ENCODE data around the gene TMC8. TPM values are rescaled to one million over a fixed set of nuclear protein-coding genes. Genes with fewer than 3 reads are reported as not detected.

TMC8 gene
- total RNA-seq, 2 experiments from 2014 or later, result 258 to 278 TPM

GRCh38 chr17:78101112-78101511 lies 29.5 kb upstream of the TMC8 start:
- ChIA-PET CTCF (interaction anchor here (0.6 to 1.6 kb wide), 2 partner anchors 10 to 16 kb away, joined by 4 to 5 read pairs; no protein-coding TSS in a partner anchor), POLR2A (interaction anchor here (0.5 to 1.3 kb wide), 2 partner anchors 9 to 30 kb away, joined by 3 read pairs; no protein-coding TSS in a partner anchor)
- no peaks in the 10 kb centered on the region for H3K27me3 Mint-ChIP-seq (ENCODE audit: low read depth)
- no peak overlapping the region for H3K27ac Mint-ChIP-seq
- ATAC-seq (no peak), DNase-seq (no peak)
- no peaks in the 10 kb centered on the region for H3K4me1 Mint-ChIP-seq (ENCODE audit: low read depth)
- H3K9me3 Mint-ChIP-seq (ENCODE audit: insufficient read depth), result no peaks in the 10 kb centered on the region
- H3K36me3 Mint-ChIP-seq (ENCODE audit: low read depth), result peaks cover 58% of the 10 kb centered on the region
- no peak overlapping the region for H3K4me3 Mint-ChIP-seq

GRCh38 chr17:78101542-78101941 lies 29.0 kb upstream of the TMC8 start:
- Mint-ChIP-seq H3K9me3 (ENCODE audit: insufficient read depth) (no peaks in the 10 kb centered on the region), H3K27ac (no peak overlapping the region)
- CTCF ChIA-PET, result interaction anchor here (0.6 to 1.6 kb wide), 2 partner anchors 10 to 16 kb away, joined by 4 to 5 read pairs; no protein-coding TSS in a partner anchor

DNA sequence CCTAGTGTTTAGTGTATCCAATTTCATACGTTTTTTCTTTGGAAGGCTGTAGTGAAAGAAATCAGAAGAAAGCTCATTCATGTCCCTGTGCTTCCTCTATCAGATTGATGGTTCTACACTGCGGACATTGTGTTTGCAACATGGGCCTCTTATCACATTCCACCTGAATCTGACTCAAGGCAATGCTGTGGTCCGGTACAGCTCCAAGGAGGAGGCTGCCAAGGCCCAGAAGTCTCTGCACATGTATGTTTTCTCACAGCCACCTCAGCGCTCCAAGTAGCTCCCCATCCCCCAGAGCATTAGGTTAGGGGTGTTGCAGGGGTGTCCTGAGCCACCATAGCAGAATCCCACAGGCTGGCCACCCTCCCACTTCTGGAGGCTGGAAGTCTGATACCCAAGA lies 27.3 kb upstream of the TMC8 start:
- Mint-ChIP-seq H3K9me3 (ENCODE audit: insufficient read depth) (no peaks in the 10 kb centered on the region), H3K27ac (no peak overlapping the region), H3K36me3 (ENCODE audit: low read depth) (peaks cover 52% of the 10 kb centered on the region), H3K4me1 (ENCODE audit: low read depth) (peaks cover 2% of the 10 kb centered on the region), H3K4me3 (no peak overlapping the region), H3K27me3 (ENCODE audit: low read depth) (no peaks in the 10 kb centered on the region)
- ChIA-PET POLR2A (no interaction called here), CTCF (no interaction called here)
- ATAC-seq (no peak), DNase-seq (no peak)

More at GRCh38 chr17:78101542-78101941, 29.0 kb upstream of the TMC8 start:
- Mint-ChIP-seq H3K4me1 (ENCODE audit: low read depth) (no peaks in the 10 kb centered on the region), H3K27me3 (ENCODE audit: low read depth) (no peaks in the 10 kb centered on the region), H3K36me3 (ENCODE audit: low read depth) (peaks cover 54% of the 10 kb centered on the region), H3K4me3 (no peak overlapping the region)
- POLR2A ChIA-PET, result interaction anchor here (0.5 to 1.3 kb wide), 2 partner anchors 9 to 30 kb away, joined by 3 read pairs; no protein-coding TSS in a partner anchor
- ATAC-seq (no peak), DNase-seq (no peak)

- ATAC-seq (no peak), DNase-seq (no peak)
- Mint-ChIP-seq H3K36me3 (ENCODE audit: low read depth) (peaks cover 50% of the 10 kb centered on the region), H3K27me3 (ENCODE audit: low read depth) (no peaks in the 10 kb centered on the region), H3K9me3 (ENCODE audit: insufficient read depth) (no peaks in the 10 kb centered on the region), H3K4me3 (no peak overlapping the region), H3K27ac (no peak overlapping the region), H3K4me1 (ENCODE audit: low read depth) (peaks cover 2% of the 10 kb centered on the region)
- ChIA-PET CTCF (no interaction called here), POLR2A (no interaction called here)
Observed at GRCh38 chr17:78104540-78104941, 26.0 kb upstream of the TMC8 start.

GRCh38 chr17:78105101-78105500 lies 25.5 kb upstream of the TMC8 start:
- Mint-ChIP-seq H3K27me3 (ENCODE audit: low read depth) (no peaks in the 10 kb centered on the region), H3K27ac (no peak overlapping the region), H3K36me3 (ENCODE audit: low read depth) (peaks cover 46% of the 10 kb centered on the region), H3K9me3 (ENCODE audit: insufficient read depth) (no peaks in the 10 kb centered on the region), H3K4me3 (no peak overlapping the region), H3K4me1 (ENCODE audit: low read depth) (peaks cover 2% of the 10 kb centered on the region)
- CTCF ChIA-PET, result no interaction called here
- POLR2A ChIA-PET, result no interaction called here
- DNase-seq, result no peak
- no peak for ATAC-seq

GRCh38 chr17:78105551-78105950 lies 25.0 kb upstream of the TMC8 start:
- POLR2A ChIA-PET, result no interaction called here
- no peak for ATAC-seq
- H3K4me1 Mint-ChIP-seq (ENCODE audit: low read depth), result peaks cover 2% of the 10 kb centered on the region
- no peak overlapping the region for H3K27ac Mint-ChIP-seq
- DNase-seq, result no peak
- H3K4me3 Mint-ChIP-seq, result no peak overlapping the region
- H3K36me3 Mint-ChIP-seq (ENCODE audit: low read depth), result peaks cover 46% of the 10 kb centered on the region
- no peaks in the 10 kb centered on the region for H3K9me3 Mint-ChIP-seq (ENCODE audit: insufficient read depth)
- CTCF ChIA-PET, result interaction anchor here (0.8 kb wide), 1 partner anchor 9 kb away, joined by 4 read pairs; no protein-coding TSS in a partner anchor
- H3K27me3 Mint-ChIP-seq (ENCODE audit: low read depth), result no peaks in the 10 kb centered on the region

DNA sequence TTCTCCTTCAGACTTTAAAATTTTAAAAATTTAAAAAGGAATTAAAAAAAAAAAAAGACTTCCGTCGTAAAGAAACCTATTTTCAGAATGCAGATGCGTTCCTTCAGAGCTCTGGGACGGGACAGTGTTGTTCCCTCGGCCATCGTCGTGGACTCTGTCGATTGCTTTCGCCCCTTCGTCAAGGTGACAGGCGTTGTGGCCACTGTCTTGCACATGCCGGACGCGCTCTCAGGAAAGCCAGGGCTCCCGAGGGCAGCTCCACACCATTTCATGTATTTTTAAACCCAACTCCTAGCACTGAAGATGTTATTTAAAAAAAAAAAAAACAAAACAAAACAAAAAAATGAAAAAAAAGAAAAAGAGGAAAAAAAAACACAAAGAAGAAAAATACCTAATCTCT lies 24.4 kb upstream of the TMC8 start:
- ChIA-PET POLR2A (interaction anchor here (0.6 kb wide), 1 partner anchor 152 kb away, joined by 5 read pairs; no protein-coding TSS in a partner anchor), CTCF (interaction anchor here (0.8 to 1.7 kb wide), 2 partner anchors 9 to 21 kb away, joined by 4 to 7 read pairs; no protein-coding TSS in a partner anchor)
- Mint-ChIP-seq H3K9me3 (ENCODE audit: insufficient read depth) (no peaks in the 10 kb centered on the region), H3K27ac (no peak overlapping the region), H3K4me1 (ENCODE audit: low read depth) (peaks cover 4% of the 10 kb centered on the region), H3K27me3 (ENCODE audit: low read depth) (no peaks in the 10 kb centered on the region), H3K4me3 (no peak overlapping the region), H3K36me3 (ENCODE audit: low read depth) (peaks cover 50% of the 10 kb centered on the region)
- no peak for ATAC-seq
- DNase-seq, result no peak

- Mint-ChIP-seq H3K4me1 (ENCODE audit: low read depth) (peaks cover 5% of the 10 kb centered on the region), H3K27me3 (ENCODE audit: low read depth) (no peaks in the 10 kb centered on the region), H3K4me3 (no peak overlapping the region), H3K9me3 (ENCODE audit: insufficient read depth) (no peaks in the 10 kb centered on the region), H3K27ac (no peak overlapping the region), H3K36me3 (ENCODE audit: low read depth) (peaks cover 44% of the 10 kb centered on the region)
- CTCF ChIA-PET, result interaction anchor here (0.7 to 1.7 kb wide), 2 partner anchors 22 to 224 kb away, joined by 4 to 7 read pairs; no protein-coding TSS in a partner anchor
- POLR2A ChIA-PET, result interaction anchor here (1.0 kb wide), 1 partner anchor 23 kb away, joined by 4 read pairs; the partner anchor contains the start of gene TMC8
- DNase-seq (no peak), ATAC-seq (no peak)
Observed at GRCh38 chr17:78107457-78107856, 23.1 kb upstream of the TMC8 start.

DNA sequence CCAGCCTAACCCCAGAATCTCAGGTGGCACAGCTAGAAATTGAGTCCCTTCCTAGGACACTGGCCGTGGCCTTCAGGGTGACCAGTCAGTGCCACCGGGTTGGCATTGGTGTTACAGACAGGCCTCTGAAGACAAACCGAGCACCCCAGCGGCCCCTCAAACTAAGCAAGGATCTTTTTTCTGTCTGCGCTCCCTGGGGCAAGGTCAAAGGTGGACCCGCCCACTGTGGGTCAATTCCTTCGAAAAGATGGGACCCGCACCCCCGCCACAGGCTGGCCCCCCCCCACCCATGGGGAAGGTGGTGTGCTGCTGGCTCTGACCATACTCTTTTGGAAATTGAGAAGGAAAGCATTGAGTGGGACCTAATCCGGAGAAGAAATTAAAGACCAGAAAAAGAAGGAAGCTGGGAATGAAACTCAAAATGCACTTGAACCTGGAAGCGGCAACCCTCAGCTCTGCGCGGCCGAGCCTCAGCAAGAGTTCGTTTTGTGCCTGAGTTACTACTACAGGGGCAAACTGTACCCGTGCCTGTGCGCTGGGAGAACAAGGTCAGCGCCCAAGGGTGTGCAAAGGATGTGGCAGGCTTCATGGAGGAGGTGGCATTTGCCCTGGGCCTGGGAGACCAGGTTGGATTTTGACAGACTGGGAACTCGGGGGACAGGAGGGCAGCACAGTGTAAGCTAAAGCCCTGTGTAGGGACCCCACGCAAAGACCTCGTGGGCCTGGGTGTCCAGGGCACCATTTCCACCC lies 22.4 kb upstream of the TMC8 start:
- POLR2A ChIA-PET, result interaction anchor here (0.5 to 1.6 kb wide), 3 partner anchors 22 to 45 kb away, joined by 3 to 6 read pairs (median 4); partner anchors contain the start of gene TMC8
- H3K9me3 Mint-ChIP-seq (ENCODE audit: insufficient read depth), result no peaks in the 10 kb centered on the region
- CTCF ChIA-PET, result interaction anchor here (0.7 to 1.7 kb wide), 2 partner anchors 23 to 30 kb away, joined by 5 to 7 read pairs; no protein-coding TSS in a partner anchor
- ATAC-seq, result no peak
- H3K27ac Mint-ChIP-seq, result no peak overlapping the region
- peaks cover 50% of the 10 kb centered on the region for H3K36me3 Mint-ChIP-seq (ENCODE audit: low read depth)
- DNase-seq, result no peak
- H3K4me3 Mint-ChIP-seq, result no peak overlapping the region
- H3K4me1 Mint-ChIP-seq (ENCODE audit: low read depth), result peaks cover 12% of the 10 kb centered on the region
- no peaks in the 10 kb centered on the region for H3K27me3 Mint-ChIP-seq (ENCODE audit: low read depth)

DNA sequence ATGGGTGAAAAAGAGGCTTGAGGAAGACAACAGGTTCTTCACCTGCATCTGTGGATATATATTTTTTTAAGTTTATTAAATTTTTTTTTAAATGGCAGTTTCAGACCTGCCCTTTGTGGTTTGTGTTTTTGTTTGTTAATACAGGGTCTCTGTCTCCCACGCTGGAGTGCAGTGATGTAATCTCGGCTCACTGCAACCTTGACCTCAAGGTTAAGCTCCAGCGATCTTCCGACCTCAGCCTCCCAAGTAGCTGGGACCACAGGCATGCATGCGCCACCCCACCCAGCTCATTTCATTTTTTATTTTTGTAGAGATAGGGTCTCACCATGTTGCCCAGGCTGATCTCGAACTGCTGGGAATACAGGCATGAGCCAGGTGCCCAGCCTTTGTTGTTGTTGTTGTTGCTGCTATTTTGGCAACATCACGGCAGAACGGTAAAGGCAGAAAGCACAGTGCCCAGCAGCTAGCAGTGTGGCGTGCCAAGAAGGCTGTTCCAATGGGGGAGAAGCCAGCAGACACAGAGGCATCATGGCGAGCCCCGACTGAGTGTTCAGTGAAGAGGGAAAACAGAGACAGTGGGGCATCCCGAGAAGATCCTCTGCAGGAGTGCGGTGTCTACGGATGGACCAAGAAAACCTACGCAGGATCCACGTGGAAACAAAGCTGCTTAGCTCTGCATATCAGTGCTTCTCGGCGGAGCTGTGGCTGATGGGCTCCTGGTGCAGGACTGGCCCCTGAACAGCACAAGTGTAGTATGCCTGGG lies 21.7 kb upstream of the TMC8 start:
- POLR2A ChIA-PET, result interaction anchor here (1.6 kb wide), 1 partner anchor 21 kb away, joined by 6 read pairs; the partner anchor contains the start of gene TMC8
- Mint-ChIP-seq H3K36me3 (ENCODE audit: low read depth) (peaks cover 54% of the 10 kb centered on the region), H3K4me3 (no peak overlapping the region), H3K27ac (peak overlapping the region; percentile 25), H3K9me3 (ENCODE audit: insufficient read depth) (no peaks in the 10 kb centered on the region), H3K27me3 (ENCODE audit: low read depth) (no peaks in the 10 kb centered on the region), H3K4me1 (ENCODE audit: low read depth) (peaks cover 19% of the 10 kb centered on the region)
- no peak for ATAC-seq
- CTCF ChIA-PET, result interaction anchor here (0.7 to 1.0 kb wide), 2 partner anchors 17 to 29 kb away, joined by 3 to 5 read pairs; no protein-coding TSS in a partner anchor
- no peak for DNase-seq

DNA sequence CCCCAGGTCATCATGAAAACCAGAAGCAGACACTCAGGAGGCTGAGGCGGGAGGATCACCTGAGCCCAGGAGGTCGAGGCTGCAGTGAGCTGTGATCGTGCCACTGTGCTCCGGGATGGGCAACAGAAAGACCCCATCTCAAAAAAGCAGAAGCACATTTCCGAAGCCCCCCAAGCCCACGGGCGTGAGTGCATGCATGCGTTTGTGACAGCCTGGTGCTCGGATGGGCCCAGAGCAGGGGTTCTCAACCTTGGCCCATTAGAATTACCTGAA lies 21.1 kb upstream of the TMC8 start:
- Mint-ChIP-seq H3K9me3 (ENCODE audit: insufficient read depth) (no peaks in the 10 kb centered on the region), H3K27ac (peak overlapping the region; percentile 25), H3K4me3 (no peak overlapping the region), H3K36me3 (ENCODE audit: low read depth) (peaks cover 56% of the 10 kb centered on the region), H3K27me3 (ENCODE audit: low read depth) (no peaks in the 10 kb centered on the region), H3K4me1 (ENCODE audit: low read depth) (peaks cover 24% of the 10 kb centered on the region)
- ATAC-seq (no peak), DNase-seq (no peak)
- ChIA-PET POLR2A (interaction anchor here (1.6 kb wide), 1 partner anchor 21 kb away, joined by 6 read pairs; the partner anchor contains the start of gene TMC8), CTCF (interaction anchor here (1.0 kb wide), 1 partner anchor 16 kb away, joined by 3 read pairs; no protein-coding TSS in a partner anchor)
